Stimulated activated CD8-positive, alpha-beta memory T cell treated with anti-CD3 and anti-CD28 coated beads, Interleukin-12 subunit alpha, Interleukin-12 subunit beta, amount 100 ng/mL, for 24 hours (primary cell): Measurements from ENCODE around the gene CCL24.
"Not testable (repeated sequence)": the region's sequence is repeated elsewhere in the genome, so short reads cannot be mapped to it uniquely, and the experiment has no call there.

Experiments
- DNase-seq: peaks from one replicate; pipeline ENCODE4 v3.0.0-alpha.2; 2020; ENCODE audit errors: extremely low read depth

The CCL24 gene

GRCh38 chr7:75819711-75820110, 6.1 kb upstream of the CCL24 start:
- DNase-seq = no peak

DNA sequence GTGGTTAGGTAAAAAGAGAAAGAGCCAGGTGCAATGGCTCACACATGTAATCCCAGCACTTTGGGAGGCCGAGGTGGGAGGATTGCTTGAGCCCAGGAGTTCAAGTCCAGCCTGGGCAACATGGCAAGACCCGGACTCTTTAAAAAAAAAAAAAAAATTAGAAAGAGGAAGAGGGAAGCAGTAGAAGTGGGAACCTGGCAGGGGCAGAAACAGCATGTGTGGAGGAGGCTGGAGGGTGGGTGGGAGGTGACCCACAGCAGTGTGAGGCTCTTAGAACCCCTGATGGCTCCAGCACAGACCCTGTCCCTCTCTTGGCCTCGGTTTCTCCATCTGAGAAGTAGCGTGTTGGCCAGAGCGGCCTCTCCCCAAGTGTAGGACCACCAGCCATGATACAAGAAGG, 4.9 kb upstream of the CCL24 start:
- DNase-seq = no peak

DNA sequence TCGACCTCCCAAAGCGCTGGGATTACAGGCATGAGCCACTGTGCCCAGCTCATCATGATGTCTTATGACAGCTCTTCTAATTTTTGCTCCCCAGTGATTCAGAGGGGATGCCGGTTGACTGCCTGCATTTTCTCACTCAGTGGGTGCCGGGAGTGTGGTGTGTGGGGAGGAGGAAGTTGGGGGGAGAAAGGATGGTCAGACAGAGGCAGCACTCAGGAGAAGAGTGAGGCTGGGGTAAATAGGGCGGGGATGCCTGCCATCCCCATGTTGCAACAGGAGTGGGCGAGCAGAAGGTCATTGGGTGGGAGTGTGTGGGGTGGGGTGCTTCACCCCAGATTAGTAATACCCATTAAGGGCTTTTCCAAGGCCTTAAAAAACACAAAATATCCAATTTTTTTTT, 3.5 kb upstream of the CCL24 start:
- no peak for DNase-seq

GRCh38 chr7:75815418-75816064, 1.9 kb upstream of the CCL24 start:
- DNase-seq = no peak

- no peak for DNase-seq
Observed at GRCh38 chr7:75814407-75814947, 871 bp upstream of the CCL24 start.

- DNase-seq = no peak
Observed at GRCh38 chr7:75813084-75813483, 522 bp downstream of the CCL24 start.

- no peak for DNase-seq
Observed at GRCh38 chr7:75811894-75812678, 1.5 kb downstream of the CCL24 start.

DNA sequence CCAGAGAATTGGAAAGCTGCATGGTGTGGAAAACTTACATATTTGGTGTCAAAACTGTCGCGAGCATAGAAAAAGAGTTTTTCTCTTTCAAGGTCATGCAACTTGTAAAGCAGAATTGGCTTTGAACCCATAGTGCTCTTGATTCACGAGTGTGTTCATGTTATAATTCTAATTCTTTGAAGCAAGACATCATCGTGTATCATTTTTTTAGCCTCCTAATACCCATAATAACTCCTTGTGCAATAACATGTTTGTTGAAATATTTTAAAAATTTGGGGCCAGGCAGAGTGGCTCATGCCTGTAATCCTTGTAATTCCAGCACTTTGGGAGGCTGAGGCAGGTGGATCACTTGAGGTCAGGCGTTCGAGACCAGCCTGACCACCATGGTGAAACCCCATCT, 4.2 kb downstream of the CCL24 start:
- DNase-seq = no peak

- no peak for DNase-seq
Observed at GRCh38 chr7:75808106-75808505, 5.5 kb downstream of the CCL24 start.

- no peak for DNase-seq
Observed at GRCh38 chr7:75807452-75807851, 6.2 kb downstream of the CCL24 start.

- no peak for DNase-seq
Observed at GRCh38 chr7:75806560-75807307, 6.9 kb downstream of the CCL24 start.

DNA sequence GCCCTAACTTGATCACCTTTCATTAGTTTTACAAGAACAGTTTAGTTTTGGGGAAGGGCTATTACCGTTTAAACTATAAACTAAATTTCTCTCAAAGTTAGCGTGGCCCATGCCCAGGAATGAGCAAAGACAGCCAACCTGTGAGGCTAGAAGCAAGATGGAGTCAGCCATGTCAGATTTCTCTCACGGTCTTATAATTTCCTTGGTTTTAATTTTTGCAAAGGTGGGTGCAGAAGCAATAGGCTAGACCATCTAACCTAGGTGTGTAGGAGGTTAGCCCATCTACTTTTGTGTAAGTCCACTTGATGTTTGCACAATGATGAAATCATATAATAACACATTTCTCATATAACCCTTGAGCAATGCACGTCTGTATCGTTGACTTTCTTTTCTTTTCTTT, 8.9 kb downstream of the CCL24 start:
- no peak for DNase-seq

DNA sequence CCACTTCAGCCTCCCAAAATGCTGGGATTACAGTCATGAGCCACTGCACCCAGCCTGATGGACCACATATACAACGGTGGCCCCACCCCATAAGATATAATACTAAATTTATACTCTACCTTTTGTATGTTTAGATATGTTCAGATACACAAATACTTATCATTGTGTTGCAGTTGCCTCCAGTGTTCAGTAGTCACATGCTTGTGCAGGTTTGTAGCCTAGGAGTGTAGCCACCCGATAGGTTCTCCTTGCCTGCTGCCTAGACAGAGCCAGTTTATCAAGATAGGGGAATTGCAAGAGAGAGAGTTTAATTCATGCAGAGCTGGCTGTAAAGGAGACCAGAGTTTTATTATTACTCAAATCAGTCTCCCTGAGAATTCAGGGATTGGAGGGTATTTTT, 9.6 kb downstream of the CCL24 start:
- no peak for DNase-seq

DNA sequence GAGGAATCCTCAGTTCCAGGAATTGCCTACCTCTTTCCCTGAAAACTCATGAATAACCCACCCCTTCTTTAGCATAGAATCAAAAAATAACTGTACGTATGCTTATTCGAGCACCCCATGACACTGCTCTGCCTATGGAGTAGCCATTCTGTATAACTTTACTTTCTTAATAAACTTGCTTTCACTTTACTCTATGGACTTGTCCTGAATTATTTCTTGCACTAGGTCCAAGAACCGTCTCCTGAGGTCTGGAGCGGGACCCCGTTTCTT, 11.1 kb downstream of the CCL24 start:
- DNase-seq = no peak

DNA sequence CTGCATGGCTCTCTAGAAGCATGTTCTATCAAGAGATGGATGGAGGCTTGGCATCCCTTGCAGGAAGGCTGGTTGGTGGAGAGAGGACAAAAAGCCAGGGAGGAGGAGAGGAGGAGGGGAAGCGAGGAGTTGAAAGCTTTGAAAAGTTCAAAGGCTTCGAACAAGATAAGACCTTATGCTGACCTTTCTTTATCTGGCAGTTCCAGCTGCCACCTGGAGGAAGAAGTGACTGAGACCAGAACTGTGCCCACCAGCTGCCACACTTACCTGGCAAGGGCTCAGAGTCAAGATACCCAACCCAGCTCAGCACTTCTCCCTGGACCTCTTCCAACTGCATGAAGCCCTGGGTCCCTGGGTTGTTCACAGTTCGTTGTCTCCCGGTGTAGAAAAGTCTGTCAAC, 14.8 kb downstream of the CCL24 start:
- DNase-seq = no peak

- DNase-seq = no peak
Observed at GRCh38 chr7:75796420-75796819, 17.2 kb downstream of the CCL24 start.

DNA sequence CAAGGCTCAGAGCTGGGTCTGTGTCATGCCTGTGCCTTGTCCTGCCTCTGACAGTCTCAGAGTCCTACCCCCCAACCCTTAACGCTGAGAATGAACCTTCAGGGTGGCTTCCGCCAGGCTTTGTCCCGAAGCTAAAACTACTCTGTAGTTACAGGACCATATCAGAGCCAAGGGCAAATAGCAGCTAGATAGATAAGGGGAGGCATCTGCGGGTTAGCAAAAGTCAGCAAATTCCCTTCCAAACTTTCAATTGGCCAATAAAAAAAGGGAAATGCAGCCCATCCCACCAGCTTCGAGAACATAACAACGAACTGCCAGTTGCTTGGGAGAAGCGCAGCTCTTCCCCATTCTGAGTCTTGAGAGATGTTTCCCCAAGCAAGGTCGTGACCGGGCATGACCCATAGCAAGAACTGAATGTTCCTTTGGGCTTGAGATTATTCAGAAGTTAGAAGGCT, 17.7 kb downstream of the CCL24 start:
- no peak for DNase-seq

DNA sequence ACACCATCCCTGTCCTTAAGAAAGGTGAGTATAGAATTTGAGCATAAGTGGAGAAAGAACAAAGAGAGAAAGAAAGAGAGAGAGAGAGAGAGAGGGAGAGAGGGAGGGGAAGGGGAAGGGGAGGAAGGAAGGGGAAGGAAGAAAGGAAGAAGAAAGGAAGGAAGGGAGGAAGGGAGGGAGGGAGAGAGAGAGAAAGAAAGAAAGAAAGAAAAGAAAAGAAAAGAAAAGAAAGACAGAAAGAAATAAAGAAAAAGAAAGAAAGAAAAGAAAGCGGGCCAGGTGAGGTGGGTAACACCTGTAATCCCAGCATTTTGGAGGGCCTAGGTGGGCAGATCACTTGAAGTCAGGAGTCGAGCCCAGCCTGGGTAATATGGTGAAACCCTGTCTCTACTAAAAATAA, 19.9 kb downstream of the CCL24 start:
- no peak for DNase-seq

DNA sequence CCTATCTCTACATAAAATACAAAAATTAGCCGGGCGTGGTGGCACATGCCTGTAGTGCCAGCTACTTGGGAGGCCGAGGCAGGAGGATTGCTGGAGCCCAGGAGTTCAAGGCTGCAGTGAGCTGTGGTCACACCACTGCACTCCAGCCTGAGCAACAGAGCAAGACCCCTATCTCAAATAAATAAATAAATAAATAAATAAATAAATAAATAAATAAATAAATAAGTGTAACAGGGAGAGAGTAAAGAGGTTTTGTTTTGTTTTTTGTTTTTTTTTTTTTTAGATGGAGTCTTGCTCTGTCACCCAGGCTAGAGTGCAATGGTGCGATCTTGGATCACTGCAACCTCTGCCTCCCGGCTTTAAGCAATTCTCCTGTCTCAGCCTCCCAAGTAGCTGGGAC, 21.0 kb downstream of the CCL24 start:
- not testable (repeated sequence) for DNase-seq

GRCh38 chr7:75789361-75789924, 24.2 kb downstream of the CCL24 start:
- DNase-seq = no peak

DNA sequence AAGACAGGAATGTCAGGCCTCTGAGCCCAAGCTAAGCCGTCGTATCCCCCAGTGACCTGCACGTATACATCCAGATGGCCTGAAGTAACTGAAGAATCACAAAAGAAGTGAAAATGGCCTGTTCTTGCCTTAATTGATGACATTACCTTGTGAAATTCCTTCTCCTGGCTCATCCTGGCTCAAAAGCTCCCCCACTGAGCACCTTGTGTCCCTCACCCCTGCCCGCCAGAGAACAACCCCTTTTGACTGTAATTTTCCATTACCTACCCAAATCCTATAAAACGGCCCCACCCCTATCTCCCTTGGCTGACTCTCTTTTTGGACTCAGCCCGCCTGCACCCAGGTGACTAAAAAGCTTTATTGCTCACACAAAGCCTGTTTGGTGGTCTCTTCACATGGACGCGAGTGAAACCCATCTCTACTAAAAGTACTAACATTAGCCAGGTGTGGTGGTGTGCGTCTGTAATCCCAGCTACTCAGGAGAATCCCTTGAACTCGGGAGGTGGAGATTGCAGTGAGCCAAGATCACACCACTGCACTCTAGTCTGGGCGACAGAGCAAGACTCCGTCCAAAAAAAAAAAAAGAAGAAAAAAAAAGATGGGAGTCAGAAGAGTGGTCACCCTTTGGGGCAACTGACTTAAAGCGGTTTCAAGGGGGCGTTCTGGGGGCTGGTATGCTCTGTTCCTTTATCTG, 25.3 kb downstream of the CCL24 start:
- not testable (repeated sequence) for DNase-seq

DNA sequence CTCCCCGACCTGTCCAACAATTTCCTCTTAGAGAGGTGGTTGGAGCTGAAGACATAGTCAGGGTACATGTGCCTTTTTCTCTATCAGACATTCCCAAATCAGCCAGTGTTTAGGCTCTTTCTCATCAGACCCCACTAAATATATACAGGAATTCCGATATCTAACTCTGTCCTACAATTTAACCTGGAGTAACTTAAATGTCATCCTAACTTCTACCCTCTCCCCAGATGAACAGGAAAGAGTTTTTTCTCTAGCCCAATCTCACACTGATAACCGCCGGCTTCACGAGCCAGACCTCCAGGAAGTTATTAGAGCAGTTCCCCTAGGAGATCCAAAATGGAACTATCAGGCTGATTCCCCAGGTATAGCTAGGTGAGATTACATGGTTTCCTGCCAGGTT, 30.5 kb downstream of the CCL24 start:
- not testable (repeated sequence) for DNase-seq
